ENCODE results near the gene CCND1.

The CCND1 gene

DNA sequence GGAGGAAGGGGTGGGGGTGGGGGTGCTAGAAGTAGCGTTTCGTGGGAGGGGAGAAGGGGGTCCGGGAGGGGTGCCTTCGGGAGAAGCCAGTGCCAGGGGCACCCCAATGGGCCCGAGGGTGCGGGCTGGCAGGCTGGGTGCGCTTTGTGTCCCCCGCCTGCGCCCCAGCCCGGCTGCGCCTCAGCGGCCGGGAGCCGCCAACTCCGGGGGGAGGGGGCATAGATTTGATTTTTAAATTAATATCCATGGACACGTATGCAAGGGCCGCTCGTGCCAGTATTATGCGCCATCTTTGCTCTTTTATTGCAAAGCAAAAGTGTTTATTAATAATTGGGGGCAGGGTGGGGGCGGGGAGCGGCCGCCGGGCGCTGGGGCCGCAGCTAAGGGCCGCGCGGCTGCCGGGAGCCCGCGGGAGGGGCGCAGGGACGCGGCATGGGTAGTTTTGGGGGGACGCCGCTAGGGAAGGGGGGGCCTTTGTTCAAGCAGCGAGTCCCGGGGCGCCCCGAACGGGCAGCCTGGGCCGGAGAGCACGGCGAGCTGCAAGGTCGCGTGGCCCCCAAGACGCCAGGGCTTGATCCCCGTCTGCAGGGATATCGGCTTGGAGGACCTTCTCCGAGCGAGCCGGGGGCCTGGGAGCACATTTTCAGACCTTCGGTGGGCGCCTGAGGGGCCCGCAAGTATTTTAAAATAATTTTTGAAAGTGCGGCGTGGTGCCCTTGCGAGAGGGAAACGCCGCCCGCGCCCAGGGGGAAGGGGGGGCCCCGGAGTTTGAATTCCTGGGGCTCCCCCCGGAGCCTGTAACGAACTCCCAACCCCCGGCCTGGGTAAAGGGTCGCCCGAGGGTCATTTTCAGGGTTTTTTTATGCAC, 959 bp downstream of the CCND1 start:
- no peak for DNase-seq (ENCODE audit: low spot score)

DNA sequence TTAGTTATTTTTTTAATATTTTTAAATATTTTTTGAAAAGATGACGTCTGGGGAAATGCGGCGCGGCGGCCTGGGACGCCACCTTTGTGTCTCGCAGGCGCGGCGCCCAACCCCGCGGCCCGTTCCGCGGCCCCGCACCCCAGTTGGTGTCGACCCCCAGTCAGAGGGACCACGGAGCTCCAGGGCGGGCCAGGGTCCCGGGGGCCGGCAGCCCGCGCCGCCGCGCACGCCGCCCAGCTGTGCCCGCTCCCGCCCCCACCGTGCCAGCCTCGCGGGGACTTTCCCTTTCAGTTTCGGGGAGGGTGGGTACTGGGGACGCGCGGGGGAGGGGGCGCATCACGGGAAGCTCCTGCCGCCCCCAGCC, 1.6 kb downstream of the CCND1 start:
- no peak for DNase-seq (ENCODE audit: low spot score)

DNA sequence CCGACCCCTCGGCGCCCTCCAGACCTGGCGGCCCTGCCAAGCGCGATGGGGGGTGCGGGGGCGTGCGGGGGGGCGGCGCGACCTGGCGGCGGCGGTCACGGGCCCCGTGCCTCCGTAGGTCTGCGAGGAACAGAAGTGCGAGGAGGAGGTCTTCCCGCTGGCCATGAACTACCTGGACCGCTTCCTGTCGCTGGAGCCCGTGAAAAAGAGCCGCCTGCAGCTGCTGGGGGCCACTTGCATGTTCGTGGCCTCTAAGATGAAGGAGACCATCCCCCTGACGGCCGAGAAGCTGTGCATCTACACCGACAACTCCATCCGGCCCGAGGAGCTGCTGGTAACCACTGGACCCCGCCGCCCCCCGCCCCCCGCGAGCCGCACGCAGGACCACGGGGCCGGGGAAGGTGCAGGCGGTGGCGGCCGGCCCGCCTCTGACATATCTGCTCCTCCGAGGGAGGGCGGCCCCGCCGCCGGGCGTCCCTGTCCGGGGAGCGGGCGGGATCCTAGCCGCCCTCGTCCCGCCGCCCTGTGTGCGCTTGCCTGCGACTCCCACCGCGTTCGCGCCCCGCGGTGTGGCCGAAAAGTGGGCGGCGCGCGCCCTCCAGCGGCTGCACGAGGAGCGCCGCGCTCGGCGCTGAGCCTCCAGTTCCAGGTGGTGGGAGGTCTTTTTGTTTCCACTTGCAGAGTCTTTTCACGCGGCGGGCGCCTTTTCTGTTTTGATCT, 2.1 kb downstream of the CCND1 start:
- peak; percentile 65 for DNase-seq (ENCODE audit: low spot score)

DNA sequence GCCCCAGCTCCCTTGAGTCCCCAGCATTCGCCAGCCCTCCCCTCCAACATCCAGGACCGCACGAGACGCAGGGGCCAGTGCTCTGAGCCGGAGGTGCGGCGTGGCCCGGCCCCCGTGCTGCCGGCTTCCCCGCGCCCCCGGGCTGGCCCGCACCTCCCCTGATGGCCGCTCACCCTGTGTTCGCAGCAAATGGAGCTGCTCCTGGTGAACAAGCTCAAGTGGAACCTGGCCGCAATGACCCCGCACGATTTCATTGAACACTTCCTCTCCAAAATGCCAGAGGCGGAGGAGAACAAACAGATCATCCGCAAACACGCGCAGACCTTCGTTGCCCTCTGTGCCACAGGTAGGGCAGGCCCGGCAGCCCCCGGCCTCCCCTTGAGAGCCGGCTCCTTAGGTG, 2.7 kb downstream of the CCND1 start:
- no peak for DNase-seq (ENCODE audit: low spot score)

DNA sequence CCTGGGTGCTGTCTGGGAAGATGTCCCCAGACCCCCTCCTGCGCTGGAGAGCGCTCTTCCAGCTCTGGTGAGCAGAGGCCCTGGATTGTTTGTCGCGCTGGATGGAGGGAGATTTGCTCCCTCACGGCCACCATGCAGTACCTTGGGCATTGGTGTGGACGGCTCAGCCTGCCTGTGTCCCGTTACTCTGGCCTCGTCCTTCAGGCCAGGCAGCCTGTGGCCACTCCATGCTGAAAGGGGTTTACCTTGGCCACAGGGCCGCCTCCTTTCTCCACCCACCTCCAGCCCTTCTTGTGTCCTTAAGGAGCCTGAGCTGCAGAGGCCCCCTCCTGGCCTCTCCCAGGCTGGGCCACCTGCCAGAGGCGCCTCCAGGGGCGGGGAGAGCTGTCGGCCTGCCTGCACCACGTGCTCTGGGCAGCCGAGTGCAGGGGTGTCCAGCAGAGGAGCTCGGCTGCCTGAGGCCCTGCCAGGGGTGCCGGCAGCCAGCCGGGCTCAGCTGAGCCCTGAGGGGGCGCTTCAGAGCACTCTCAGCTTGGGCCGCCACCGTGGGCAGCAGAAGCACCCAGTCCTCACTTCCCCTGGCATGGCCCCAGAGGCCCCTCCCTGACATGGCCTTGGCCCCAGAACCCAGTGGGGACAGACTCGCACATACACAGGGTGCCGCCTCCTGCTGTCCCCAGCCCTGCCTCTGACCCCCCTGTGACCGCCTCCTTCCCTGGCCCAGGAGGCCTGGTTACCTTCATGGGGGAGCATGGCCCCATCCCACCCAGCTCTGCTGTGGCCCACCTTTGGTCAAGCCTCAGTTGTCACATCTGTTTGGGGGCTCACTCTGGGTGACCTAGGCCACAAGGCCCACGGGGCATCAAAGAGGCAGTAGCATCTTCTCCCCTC, 3.4 kb downstream of the CCND1 start:
- DNase-seq (ENCODE audit: low spot score): peak; percentile 81

DNA sequence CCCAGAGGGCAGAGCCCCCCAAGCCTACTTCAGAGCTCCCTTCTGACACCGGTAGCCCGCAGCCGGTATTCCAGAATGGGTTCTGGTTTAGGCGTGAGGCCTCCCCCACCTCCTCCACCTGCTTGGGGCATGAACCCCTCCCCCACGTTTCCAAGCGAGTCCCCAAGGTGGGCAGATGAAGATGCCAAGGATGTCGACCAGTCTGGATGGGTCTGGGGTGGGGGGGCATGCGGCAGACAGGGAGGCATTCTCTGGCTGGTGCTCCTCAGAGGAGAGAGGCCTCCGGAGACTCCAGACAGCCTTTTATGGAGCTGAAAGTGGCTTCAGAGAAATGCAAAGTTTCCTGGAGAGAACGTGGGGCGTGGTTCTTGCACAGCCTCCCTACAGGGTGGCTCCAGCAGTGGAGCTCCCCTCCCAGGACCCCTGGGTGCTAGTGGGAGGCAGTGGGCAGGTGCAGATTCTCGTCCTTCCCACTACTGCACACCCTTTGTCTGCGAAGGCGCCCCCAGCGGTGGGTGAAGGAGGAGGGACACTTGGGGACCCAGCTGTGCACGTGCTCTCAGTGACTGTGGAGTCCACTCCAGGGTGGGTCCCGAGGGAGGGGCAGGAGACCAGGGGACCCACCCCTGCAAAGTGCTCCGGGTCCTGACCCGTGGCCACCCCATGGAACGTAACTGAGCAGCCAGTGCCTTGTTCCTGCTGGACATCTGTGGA, 4.2 kb downstream of the CCND1 start:
- DNase-seq (ENCODE audit: low spot score): no peak

DNA sequence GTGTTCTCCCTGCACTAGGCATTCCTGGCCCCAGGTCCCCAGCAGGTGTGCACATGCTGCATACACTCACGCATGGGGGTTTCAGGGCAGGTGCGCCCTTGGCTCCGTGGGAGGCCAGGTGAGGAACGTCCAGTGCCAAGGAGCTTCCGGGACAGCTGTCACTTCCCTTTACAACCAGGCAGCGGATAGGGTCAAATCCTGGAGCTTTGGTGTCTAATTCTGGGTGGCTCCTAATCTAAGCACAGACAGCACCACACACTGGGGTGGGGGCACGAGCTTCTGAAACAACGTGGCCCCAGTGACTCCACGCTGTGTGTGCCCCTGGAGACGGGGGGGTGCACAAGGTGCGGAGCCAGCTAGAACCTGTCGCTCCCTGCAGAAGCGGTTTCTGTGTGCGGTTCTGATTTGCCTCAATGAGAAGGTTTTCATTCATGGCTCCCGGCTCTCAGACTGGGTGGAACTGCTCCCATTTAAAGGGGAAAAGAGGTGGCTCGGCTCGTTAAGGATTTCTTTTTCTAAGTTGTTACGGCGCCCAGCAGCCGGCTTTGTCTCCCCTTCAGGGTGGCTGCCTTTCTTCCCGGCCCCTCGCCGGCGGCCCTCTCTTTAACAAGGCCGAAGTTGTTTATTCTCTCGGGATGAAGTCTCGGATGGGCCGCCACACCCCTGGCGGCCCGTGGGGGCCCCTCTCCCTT, 5.0 kb downstream of the CCND1 start:
- no peak for DNase-seq (ENCODE audit: low spot score)

DNA sequence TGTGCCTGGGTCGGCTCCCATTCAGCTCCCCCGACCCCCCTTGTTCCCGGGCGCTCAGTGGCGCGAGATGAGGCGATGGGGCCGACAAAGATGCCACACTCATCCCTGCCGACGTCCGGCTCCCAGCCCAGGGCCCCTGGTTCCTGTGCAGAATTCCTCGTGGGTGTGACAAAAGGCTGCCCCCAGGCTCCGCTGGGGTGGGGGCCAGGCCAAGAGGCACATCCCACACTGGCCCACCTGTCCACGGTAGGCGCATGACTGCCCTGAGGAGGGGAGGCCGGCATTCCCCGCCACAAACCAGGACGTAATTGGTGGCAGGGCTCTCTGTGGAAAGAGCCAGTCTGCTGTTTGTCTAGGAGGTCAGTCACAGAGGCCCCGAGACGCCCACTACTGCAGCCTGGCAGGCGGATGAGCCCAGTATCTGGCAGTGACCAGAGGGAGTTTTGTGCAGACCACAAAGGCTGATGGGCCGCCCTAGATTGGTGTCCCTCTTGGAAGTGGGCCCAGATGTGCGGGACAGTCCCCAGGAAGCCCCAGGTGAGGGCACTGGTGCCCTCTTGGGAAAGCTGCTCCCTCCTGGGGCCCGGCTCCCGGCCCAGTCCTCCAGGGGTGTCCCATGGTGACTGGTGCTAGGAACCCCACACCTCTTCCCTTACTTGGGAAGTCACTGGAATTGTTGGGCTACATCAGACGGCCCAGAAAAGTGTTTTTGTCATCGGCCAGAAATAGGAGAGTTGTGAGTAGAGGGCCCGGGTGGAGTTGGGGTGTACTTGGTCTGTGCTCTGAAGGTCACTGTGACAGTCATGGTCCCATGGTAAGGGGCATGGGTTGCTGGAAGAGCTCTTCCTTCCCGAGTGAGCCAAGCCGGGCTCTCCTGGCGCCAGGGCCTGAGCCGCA, 5.8 kb downstream of the CCND1 start:
- no peak for DNase-seq (ENCODE audit: low spot score)

DNA sequence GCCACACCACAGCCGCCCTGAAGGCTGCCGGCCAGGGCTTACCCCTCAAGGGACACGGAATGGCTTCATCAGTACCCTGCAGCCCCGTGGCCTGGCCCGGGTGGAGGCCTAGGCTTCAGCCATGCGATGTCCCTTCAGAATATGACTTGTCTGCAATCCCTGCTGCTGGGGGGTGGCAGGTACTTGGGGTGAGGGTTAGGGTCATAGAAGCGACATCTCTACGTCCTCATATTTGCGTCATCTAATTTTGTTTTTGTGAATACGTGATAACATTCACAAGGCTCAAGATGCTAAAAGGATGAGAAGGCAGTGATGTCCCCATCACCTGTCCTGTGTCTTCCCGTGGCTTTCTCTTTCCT, 6.4 kb downstream of the CCND1 start:
- no peak for DNase-seq (ENCODE audit: low spot score)

DNA sequence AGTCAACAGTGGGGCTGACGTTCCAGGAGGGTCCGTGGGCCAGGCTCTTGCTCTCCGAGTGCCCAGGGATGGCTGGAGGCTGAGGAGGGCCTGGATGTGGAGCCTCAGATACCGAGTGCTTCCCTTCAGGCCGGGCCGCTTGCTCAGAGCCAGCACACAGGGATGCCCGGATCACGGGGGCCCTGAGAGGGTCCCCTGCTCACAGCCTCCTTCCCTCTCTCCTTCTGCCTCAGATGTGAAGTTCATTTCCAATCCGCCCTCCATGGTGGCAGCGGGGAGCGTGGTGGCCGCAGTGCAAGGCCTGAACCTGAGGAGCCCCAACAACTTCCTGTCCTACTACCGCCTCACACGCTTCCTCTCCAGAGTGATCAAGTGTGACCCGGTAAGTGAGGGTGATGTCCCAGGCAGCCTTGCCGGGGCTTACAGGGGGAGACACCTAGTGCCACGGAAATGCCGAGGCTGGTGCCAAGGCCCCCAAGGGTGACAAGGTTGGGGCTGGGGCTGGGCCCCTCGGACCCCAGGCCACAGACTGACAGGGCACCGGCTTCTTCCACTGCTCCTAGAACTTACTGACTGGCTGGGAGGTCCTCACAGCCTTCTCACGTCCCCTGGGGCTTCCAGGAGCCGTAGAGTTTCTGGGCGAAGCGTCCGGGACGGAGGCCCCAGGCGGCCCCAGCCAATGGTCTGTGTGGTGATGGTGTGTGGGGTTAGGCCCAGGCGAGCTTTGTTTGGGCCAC, 7.0 kb downstream of the CCND1 start:
- DNase-seq (ENCODE audit: low spot score): no peak

DNA sequence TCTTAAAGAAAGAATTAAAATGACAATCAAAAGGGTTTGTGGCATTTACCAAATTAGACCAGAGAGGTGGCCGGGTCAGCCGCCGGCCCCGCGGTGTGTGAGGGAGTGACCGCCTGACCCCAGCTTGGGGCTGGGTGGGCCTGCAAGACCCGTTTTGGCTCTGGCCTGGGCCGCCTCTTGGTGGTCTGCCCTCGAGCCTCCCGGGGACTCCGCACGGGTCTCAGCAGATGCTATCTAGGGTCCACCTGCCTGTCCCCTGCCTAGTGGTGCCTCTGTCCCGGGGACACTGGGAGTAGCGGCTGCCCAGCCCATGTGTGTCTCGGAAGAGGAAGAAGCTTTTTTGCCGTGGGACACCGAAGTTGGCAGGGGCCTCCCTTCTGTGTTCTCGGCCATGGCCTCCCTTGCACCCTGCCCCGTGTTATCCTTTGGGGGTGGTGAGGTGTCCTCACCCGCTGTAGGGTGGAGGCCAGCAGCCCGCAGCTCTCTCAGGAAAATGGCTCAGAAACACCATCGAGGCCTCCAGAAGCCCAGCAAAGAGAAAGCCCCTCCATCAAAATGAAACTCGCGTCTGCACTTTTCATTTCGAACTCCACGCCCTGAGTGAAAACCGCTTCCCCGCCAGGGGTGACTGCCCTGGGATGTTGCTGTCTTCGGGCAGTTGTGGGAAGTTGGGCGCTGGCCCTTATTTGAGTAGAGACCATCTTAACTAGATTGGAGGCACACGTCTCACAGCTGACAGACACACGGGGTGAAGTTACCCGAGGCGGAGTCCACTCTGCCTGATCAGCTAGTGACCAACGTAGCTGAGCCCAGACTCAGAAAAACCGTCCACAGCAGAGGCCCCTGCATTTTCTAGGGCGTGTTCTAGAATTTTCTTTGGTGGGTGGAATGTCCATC, 8.0 kb downstream of the CCND1 start:
- DNase-seq (ENCODE audit: low spot score): no peak

DNA sequence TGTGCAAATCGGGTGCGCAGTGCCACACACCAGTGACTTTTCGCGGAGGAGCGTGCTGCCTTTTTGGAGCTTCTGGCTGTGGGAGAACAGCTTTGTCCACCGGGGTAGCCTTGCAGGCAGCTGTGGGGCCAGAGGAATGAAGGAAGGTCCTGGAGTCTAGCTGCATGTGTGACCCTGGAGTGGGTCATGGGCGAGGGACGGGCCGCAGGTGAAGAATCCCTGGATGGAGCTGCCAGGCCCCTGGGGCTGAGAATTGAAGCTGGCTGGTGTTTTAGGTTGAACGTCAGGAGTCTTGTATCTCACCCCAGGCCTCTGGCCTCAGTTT, 8.6 kb downstream of the CCND1 start:
- no peak for DNase-seq (ENCODE audit: low spot score)

DNA sequence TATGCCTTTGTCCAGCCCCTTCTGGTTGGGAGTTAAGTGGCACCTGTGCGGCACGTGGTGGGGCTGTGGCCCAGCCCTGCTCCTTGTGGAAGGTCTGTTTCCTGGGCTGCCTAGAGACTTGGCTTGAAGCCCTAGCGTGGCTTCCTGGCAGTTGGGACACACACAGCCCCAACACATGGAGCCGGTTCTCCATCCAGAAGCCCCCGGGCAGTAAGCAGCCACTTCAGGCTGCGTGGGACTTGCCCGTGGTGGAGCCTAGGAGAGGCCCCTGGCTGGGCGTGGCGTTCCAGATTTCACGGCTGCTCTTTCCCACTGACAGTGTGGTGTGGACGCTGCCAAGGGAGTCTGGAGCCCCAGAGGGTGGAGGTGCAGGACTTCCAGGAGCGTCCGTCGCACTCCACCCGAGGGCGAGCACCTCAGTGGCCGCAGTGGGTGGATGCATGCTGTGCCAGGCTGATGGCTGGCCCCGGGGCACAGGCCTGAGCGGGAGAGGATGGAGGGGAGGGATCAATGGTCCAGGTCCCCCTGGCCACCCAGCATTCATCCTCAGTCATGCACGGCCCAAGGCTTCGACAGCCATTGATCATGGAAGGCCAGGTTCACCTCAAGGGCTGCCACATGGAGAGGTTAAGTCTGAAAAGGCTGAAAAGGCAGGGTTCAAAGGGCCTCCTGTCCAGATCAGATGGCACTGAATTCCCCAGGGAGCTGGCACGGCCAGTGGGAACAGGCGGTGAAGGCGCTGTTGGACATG, 9.3 kb downstream of the CCND1 start:
- DNase-seq (ENCODE audit: low spot score): no peak

DNA sequence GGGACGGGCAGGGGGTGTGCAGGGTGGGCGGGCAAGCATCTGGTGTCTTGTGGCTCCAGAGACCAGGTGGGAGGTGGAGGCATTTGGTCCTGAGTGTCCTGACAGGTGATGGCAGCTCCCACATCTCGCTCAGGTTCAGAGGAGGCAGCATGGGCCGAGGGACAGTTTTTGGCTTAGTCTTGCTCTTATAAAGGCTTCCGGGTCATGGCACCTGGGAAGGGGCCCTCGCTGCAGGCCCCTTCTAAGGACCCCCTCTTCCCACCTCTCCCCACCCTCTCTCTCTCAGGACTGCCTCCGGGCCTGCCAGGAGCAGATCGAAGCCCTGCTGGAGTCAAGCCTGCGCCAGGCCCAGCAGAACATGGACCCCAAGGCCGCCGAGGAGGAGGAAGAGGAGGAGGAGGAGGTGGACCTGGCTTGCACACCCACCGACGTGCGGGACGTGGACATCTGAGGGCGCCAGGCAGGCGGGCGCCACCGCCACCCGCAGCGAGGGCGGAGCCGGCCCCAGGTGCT, 9.9 kb downstream of the CCND1 start:
- DNase-seq (ENCODE audit: low spot score): no peak

DNA sequence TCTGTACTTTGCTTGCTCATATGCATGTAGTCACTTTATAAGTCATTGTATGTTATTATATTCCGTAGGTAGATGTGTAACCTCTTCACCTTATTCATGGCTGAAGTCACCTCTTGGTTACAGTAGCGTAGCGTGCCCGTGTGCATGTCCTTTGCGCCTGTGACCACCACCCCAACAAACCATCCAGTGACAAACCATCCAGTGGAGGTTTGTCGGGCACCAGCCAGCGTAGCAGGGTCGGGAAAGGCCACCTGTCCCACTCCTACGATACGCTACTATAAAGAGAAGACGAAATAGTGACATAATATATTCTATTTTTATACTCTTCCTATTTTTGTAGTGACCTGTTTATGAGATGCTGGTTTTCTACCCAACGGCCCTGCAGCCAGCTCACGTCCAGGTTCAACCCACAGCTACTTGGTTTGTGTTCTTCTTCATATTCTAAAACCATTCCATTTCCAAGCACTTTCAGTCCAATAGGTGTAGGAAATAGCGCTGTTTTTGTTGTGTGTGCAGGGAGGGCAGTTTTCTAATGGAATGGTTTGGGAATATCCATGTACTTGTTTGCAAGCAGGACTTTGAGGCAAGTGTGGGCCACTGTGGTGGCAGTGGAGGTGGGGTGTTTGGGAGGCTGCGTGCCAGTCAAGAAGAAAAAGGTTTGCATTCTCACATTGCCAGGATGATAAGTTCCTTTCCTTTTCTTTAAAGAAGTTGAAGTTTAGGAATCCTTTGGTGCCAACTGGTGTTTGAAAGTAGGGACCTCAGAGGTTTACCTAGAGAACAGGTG, 11.1 kb downstream of the CCND1 start:
- DNase-seq (ENCODE audit: low spot score): no peak

DNA sequence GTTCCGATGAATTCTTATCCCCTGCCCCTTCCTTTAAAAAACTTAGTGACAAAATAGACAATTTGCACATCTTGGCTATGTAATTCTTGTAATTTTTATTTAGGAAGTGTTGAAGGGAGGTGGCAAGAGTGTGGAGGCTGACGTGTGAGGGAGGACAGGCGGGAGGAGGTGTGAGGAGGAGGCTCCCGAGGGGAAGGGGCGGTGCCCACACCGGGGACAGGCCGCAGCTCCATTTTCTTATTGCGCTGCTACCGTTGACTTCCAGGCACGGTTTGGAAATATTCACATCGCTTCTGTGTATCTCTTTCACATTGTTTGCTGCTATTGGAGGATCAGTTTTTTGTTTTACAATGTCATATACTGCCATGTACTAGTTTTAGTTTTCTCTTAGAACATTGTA, 12.0 kb downstream of the CCND1 start:
- DNase-seq (ENCODE audit: low spot score): no peak

DNA sequence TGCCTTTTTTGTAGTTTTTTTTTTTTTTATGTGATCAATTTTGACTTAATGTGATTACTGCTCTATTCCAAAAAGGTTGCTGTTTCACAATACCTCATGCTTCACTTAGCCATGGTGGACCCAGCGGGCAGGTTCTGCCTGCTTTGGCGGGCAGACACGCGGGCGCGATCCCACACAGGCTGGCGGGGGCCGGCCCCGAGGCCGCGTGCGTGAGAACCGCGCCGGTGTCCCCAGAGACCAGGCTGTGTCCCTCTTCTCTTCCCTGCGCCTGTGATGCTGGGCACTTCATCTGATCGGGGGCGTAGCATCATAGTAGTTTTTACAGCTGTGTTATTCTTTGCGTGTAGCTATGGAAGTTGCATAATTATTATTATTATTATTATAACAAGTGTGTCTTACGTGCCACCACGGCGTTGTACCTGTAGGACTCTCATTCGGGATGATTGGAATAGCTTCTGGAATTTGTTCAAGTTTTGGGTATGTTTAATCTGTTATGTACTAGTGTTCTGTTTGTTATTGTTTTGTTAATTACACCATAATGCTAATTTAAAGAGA, 12.5 kb downstream of the CCND1 start:
- DNase-seq (ENCODE audit: low spot score): no peak
